Measurements from ENCODE around the gene ANKS3. TPM values are rescaled to one million over a fixed set of nuclear protein-coding genes. Genes with fewer than 3 reads are reported as not detected.
A peak's percentile ranks its signal among the peaks of the same experiment; 100 is the strongest.

Gene ANKS3
- total and polyA plus RNA-seq, 2 of the 8 experiments (the other 6 are each of a cell fraction or from before 2014, with no cell fraction given): 15.5 to 23.9 TPM

DNA sequence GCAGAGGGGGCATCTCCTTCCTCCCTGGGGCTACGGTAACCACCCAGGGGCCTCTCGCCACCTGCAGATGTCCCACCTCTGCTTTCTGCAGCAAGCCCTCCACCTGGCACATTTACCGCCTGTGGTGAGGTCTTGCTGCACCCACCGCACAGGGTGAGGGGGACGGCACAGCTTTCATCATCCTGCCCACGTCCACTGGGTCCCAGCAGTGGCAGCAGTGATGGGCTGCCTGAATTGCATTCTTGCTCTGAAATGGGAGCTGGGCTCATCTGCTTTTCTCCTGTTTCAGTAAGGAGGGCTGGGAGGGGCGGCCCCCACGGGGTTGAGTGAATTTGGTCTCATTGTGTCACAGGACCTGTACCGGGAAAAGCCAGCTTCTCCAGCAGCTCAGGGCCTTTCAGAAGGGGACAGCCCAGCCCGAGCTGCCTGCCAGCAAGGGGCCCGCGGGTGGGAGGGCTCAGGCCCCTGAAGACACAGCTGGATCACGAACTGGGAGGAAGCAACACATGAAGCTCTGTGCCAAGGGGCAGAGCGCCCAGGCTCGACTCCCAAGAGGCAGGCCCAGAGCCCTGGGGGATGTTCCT is 13.0 kb upstream of the ANKS3 start:
- peak overlapping the region; percentile 75; the same call in 1 of the 2 replicates for H4K8ac ChIP-seq (ENCODE audit: extremely low read depth, insufficient read depth, low read length)
- ChIA-PET POLR2A (ENCODE audit: partially characterized antibody) (interaction anchor here (0.7 to 3.2 kb wide), 9 partner anchors 11 to 80 kb away, joined by 3 to 30 read pairs (median 4); partner anchors contain the start of genes ANKS3, DNAAF8 and SMIM22), CTCF (ENCODE audit: partially characterized antibody) (interaction anchor here (0.8 to 1.7 kb wide), 4 partner anchors 10 to 51 kb away, joined by 3 to 6 read pairs (median 3); no protein-coding TSS in a partner anchor)
- H3K9me3 ChIP-seq (ENCODE audit: insufficient read depth in 2 of 2, low read depth in 1 of 2, low read length in 1 of 2): no peaks in the 10 kb centered on the region
- H3K27ac ChIP-seq (ENCODE audit: low read depth, low read length): no peak overlapping the region
- H3K79me2 ChIP-seq (ENCODE audit: control insufficient read depth in 1 of 2, insufficient read depth in 2 of 2, low read length in 2 of 2): no peaks in the 10 kb centered on the region
- no peak for FAIRE-seq
- H4K20me1 ChIP-seq (replicated peaks in 1 of 2; ENCODE audit: control insufficient read depth in 1 of 2, insufficient read depth in 2 of 2, low read length in 2 of 2): no peaks in the 10 kb centered on the region
- no peak overlapping the region for H3K4me2 ChIP-seq (ENCODE audit: insufficient read depth in 1 of 2, low read depth in 2 of 2, low read length in 2 of 2)
- H3K23ac ChIP-seq (ENCODE audit: insufficient read length): no peak overlapping the region
- no peak overlapping the region for H3K4me3 ChIP-seq (ENCODE audit: extremely low read depth in 1 of 4, insufficient read depth in 2 of 4, low read depth in 3 of 4, low read length in 4 of 4)
- H2BK5ac ChIP-seq (ENCODE audit: low read depth, low read length): no peak overlapping the region
- no peak overlapping the region for H2BK20ac ChIP-seq (ENCODE audit: low read length)
- H2BK12ac ChIP-seq (ENCODE audit: low read depth, low read length): 0 out of 2 replicates have a peak overlapping the region, but pooled peaks have one; percentile 39
- H3K56ac ChIP-seq (replicated peaks; ENCODE audit: insufficient read length, low read depth, low read length): no peak overlapping the region
- H3K9ac ChIP-seq (replicated peaks in 1 of 4; ENCODE audit: extremely low read depth in 1 of 4, low read depth in 3 of 4, low read length in 3 of 4): no peak overlapping the region
- H3K14ac ChIP-seq (ENCODE audit: insufficient read length): no peak overlapping the region
- no peaks in the 10 kb centered on the region for H3K27me3 ChIP-seq (replicated peaks in 1 of 4; ENCODE audit: control insufficient read depth in 3 of 4, extremely low read depth in 1 of 4, insufficient read depth in 3 of 4, low read length in 3 of 4)
- H2BK15ac ChIP-seq (ENCODE audit: low read length): no peak overlapping the region
- H2AFZ ChIP-seq (ENCODE audit: low read length): no peak overlapping the region
- H4K5ac ChIP-seq (ENCODE audit: insufficient read length, low read depth, low read length): no peak overlapping the region
- peaks cover 2 to 10% (median 6%) of the 10 kb centered on the region in 4 experiments; a peak in 5 of 8 replicates for H3K36me3 ChIP-seq (ENCODE audit: control insufficient read depth in 2 of 4, insufficient read depth in 4 of 4, low read length in 3 of 4)
- no peak overlapping the region for H2BK120ac ChIP-seq (replicated peaks; ENCODE audit: low read depth, low read length)
- H2AK5ac ChIP-seq (ENCODE audit: low read depth, low read length): peak overlapping the region; percentile 75; the same call in 1 of the 2 replicates
- no peak overlapping the region for H3K4ac ChIP-seq (replicated peaks; ENCODE audit: insufficient read length, low read depth, low read length)
- H3K18ac ChIP-seq (ENCODE audit: extremely low read depth, low read length): no peak overlapping the region
- no peaks in the 10 kb centered on the region for H3K23me2 ChIP-seq (ENCODE audit: low read depth, low read length)
- H3K4me1 ChIP-seq (replicated peaks in 1 of 4; ENCODE audit: control insufficient read depth in 3 of 4, insufficient read depth in 4 of 4, low read length in 3 of 4): peaks cover 4 to 9% (median 6%) of the 10 kb centered on the region in 4 experiments
- 90% methylated on average over 14 of the region's 15 CpGs; no CpG with 5 or more reads in 1 of the 2 experiments for WGBS, 2 experiments (ENCODE audit: extremely low coverage in 1 of 2, insufficient coverage in 1 of 2, insufficient read length in 1 of 2, insufficient replicate concordance in 2 of 2, low coverage in 1 of 2, low lambda C conversion rate in 2 of 2, missing lambda C conversion rate in 1 of 2)
- no peaks in the 10 kb centered on the region for H3K79me1 ChIP-seq (ENCODE audit: low read depth, low read length)
- DNase-seq (ENCODE audit: low read depth in 1 of 2, low spot score in 2 of 2): no peak
- no peak overlapping the region for H4K91ac ChIP-seq (replicated peaks; ENCODE audit: insufficient read length, low read length)
- TF ChIP-seq EZH2 (IDR thresholded peaks at IDR 0.05; ENCODE audit: low read depth, low read length, severe bottlenecking) (no peak), CREB1 (IDR thresholded peaks at IDR 0.05) (no peak)

Data from H1 (cell line).